ENCODE data around the gene CPNE5. TPM values are rescaled to one million over a fixed set of nuclear protein-coding genes. Genes with fewer than 3 reads are reported as not detected.

Gene CPNE5
- polyA plus RNA-seq, 2 of the 4 experiments (the other 2 are of a cell fraction): 0.03 to 0.13 TPM

GRCh38 chr6:36777801-36778200 is 61.4 kb downstream of the CPNE5 start:
- no peak overlapping the region for H3K4me2 ChIP-seq
- FAIRE-seq: no peak
- CTCF ChIA-PET: interaction anchor here (8.9 kb wide), 1 partner anchor 8 kb away, joined by 137 read pairs; no protein-coding TSS in a partner anchor
- no peak for ATAC-seq
- H3K4me3 ChIP-seq: no peak overlapping the region
- TF ChIP-seq CEBPB (IDR thresholded peaks at IDR 0.05) (no peak), TP53 (CRISPR knock-in tag; IDR thresholded peaks at IDR 0.05) (no peak), MAZ (IDR thresholded peaks at IDR 0.05; ENCODE audit: borderline replicate concordance, low read depth, low read length) (no peak), ESRRA (IDR thresholded peaks at IDR 0.05; ENCODE audit: borderline replicate concordance, low read length) (no peak), KDM5A (IDR thresholded peaks at IDR 0.05) (no peak), MAX (IDR thresholded peaks at IDR 0.05) (no peak), JUN (IDR thresholded peaks at IDR 0.05) (no peak)
- WGBS (ENCODE audit: missing lambda C conversion rate): 51% methylated on average over 5 of the region's 5 CpGs
- H3K4me1 ChIP-seq: no peaks in the 10 kb centered on the region
- no peak overlapping the region for H3K27ac ChIP-seq
- POLR2A ChIA-PET: no interaction called here
- no peak for DNase-seq (ENCODE audit: low read depth in 1 of 2, low spot score in 1 of 2)
- H3K9me3 ChIP-seq: no peaks in the 10 kb centered on the region

GRCh38 chr6:36776167-36776566 is 63.1 kb downstream of the CPNE5 start:
- ATAC-seq: no peak
- CTCF ChIA-PET: interaction anchor here (1.0 to 14.0 kb wide), 3 partner anchors 6 to 17 kb away, joined by 4 to 137 read pairs (median 13); no protein-coding TSS in a partner anchor
- TF ChIP-seq GATA3 (IDR thresholded peaks at IDR 0.05; ENCODE audit: borderline replicate concordance) (no peak), MAFK (IDR thresholded peaks at IDR 0.05; ENCODE audit: partially characterized antibody) (no peak), JUNB (IDR thresholded peaks at IDR 0.05) (no peak), EHMT2 (IDR thresholded peaks at IDR 0.05; ENCODE audit: low read depth) (no peak), ZSCAN20 (CRISPR knock-in tag; IDR thresholded peaks at IDR 0.05) (no peak), HOXB5 (CRISPR knock-in tag; IDR thresholded peaks at IDR 0.05) (no peak), KDM5A (IDR thresholded peaks at IDR 0.05) (no peak), HDAC2 (IDR thresholded peaks at IDR 0.05) (no peak), ZNF302 (CRISPR knock-in tag; IDR thresholded peaks at IDR 0.05) (no peak)

DNA sequence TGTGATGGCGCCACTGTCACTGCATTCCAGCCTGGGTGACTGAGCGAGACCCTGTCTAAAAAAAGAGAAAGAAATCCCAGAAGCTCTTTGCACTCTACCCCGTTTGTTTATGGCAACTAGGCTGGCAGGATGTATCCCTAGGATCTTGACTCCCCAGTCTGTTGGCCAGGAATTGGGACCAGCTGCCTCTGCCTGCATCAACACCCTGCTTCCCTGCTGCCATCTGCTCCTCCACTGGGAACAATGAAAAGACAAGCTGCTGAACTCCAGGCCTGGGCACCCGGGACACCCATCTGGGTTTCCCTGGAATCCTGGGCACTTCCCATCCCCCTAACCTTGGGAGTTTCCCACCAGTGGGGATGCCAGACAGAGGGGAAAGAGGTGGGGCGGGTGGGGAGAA is 64.9 kb downstream of the CPNE5 start:
- ChIA-PET POLR2A (no interaction called here), CTCF (interaction anchor here (1.1 to 14.0 kb wide), 3 partner anchors 8 to 15 kb away, joined by 3 to 137 read pairs (median 4); no protein-coding TSS in a partner anchor)
- FAIRE-seq: no peak

More at GRCh38 chr6:36776167-36776566, 63.1 kb downstream of the CPNE5 start:
- FAIRE-seq: no peak
- Histone ChIP-seq H3K27ac (no peak overlapping the region), H3K9me3 (no peaks in the 10 kb centered on the region), H3K4me2 (no peak overlapping the region), H3K4me3 (no peak overlapping the region), H3K4me1 (no peaks in the 10 kb centered on the region)
- DNase-seq (ENCODE audit: low read depth in 1 of 2, low spot score in 1 of 2): no peak
- POLR2A ChIA-PET: no interaction called here
- WGBS (ENCODE audit: missing lambda C conversion rate): 42% methylated on average over 4 of the region's 5 CpGs

DNA sequence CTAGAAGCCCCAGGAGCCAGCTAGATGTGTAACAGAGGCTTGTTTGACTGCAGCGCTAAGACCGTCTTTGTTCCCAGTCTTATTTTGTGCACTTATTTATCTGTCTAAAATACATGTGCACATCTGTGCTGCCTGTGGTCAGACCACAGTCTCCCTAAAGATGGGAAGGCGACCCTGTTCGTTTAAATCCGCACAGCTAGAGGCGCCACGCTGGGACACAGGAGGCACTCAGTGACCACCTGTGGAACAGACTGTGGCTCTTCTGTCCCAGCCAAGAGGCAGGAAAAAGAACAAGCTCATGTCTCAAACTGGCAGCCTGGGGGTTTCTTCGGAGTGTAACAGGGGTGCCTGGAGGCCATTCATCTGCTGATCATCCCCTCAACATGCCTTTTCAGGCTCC is 66.8 kb downstream of the CPNE5 start:
- ChIA-PET POLR2A (no interaction called here), CTCF (interaction anchor here (1.0 to 14.0 kb wide), 4 partner anchors 10 to 113 kb away, joined by 3 to 137 read pairs (median 6); no protein-coding TSS in a partner anchor)
- H3K27ac ChIP-seq: no peak overlapping the region
- H3K4me1 ChIP-seq: no peaks in the 10 kb centered on the region
- 94% methylated on average over 8 of the region's 8 CpGs for WGBS (ENCODE audit: missing lambda C conversion rate)
- H3K9me3 ChIP-seq: no peaks in the 10 kb centered on the region
- ATAC-seq (no peak), DNase-seq (ENCODE audit: low read depth in 1 of 2, low spot score in 1 of 2) (no peak), FAIRE-seq (no peak)
- no peak overlapping the region for H3K4me2 ChIP-seq
- TF ChIP-seq BHLHE40 (IDR thresholded peaks at IDR 0.05; ENCODE audit: low read depth, low read length) (no peak), RAD21 (conservative IDR thresholded peaks at IDR 0.05 in 1 of 2, IDR thresholded peaks at IDR 0.05 in 1 of 2) (no peak), ZFP36 (IDR thresholded peaks at IDR 0.05; ENCODE audit: borderline replicate concordance, partially characterized antibody) (no peak), TP53 (CRISPR knock-in tag; IDR thresholded peaks at IDR 0.05) (no peak), HEYL (CRISPR knock-in tag; IDR thresholded peaks at IDR 0.05) (no peak), SREBF2 (IDR thresholded peaks at IDR 0.05) (no peak)
- H3K4me3 ChIP-seq: no peak overlapping the region

More for the DNA sequence above, 64.9 kb downstream of the CPNE5 start:
- TF ChIP-seq POLR2A (IDR thresholded peaks at IDR 0.05; ENCODE audit: low read length) (no peak), HEYL (CRISPR knock-in tag; IDR thresholded peaks at IDR 0.05) (no peak), FOSB (CRISPR knock-in tag; IDR thresholded peaks at IDR 0.05) (no peak), NPAS2 (CRISPR knock-in tag; IDR thresholded peaks at IDR 0.05; ENCODE audit: borderline replicate concordance) (no peak), ESRRA (IDR thresholded peaks at IDR 0.05; ENCODE audit: borderline replicate concordance, low read length) (no peak), EHF (CRISPR knock-in tag; IDR thresholded peaks at IDR 0.05) (no peak), ZFP36 (IDR thresholded peaks at IDR 0.05; ENCODE audit: borderline replicate concordance, partially characterized antibody) (no peak), KDM5A (IDR thresholded peaks at IDR 0.05) (no peak)
- Histone ChIP-seq H3K4me2 (no peak overlapping the region), H3K27ac (no peak overlapping the region), H3K4me1 (no peaks in the 10 kb centered on the region), H3K4me3 (no peak overlapping the region), H3K9me3 (no peaks in the 10 kb centered on the region)
- DNase-seq (ENCODE audit: low read depth in 1 of 2, low spot score in 1 of 2) (no peak), ATAC-seq (no peak)
- WGBS (ENCODE audit: missing lambda C conversion rate): 62% methylated on average over 4 of the region's 5 CpGs
